NCI-H460 (cell line): Measurements from ENCODE around the gene TBC1D12. TPM values are rescaled to one million over a fixed set of nuclear protein-coding genes. Genes with fewer than 3 reads are reported as not detected.

Experiments used
- DNase-seq: peaks from one replicate; pipeline ENCODE4 v3.0.0-alpha.2; 2016; ENCODE audit warnings: low read depth; ENCODE audit errors: extremely low read depth
- total RNA-seq: library from RNA; depleted of rRNA; stranded (reverse); fragments of >200 nt; shearing (Covaris generic); gene quantifications from 2 replicates; pipeline ENCODE4 v1.2.3, GENCODE V29; 2014

The TBC1D12 gene
- total RNA-seq, 1 experiment from 2014 or later = 13.6 TPM

- DNase-seq = no peak
Measured at GRCh38 chr10:94443047-94443446, 40.7 kb downstream of the TBC1D12 start.

- DNase-seq = no peak
Measured at GRCh38 chr10:94443549-94443948, 41.2 kb downstream of the TBC1D12 start.

GRCh38 chr10:94450782-94451181 lies 48.4 kb downstream of the TBC1D12 start:
- no peak for DNase-seq

DNA sequence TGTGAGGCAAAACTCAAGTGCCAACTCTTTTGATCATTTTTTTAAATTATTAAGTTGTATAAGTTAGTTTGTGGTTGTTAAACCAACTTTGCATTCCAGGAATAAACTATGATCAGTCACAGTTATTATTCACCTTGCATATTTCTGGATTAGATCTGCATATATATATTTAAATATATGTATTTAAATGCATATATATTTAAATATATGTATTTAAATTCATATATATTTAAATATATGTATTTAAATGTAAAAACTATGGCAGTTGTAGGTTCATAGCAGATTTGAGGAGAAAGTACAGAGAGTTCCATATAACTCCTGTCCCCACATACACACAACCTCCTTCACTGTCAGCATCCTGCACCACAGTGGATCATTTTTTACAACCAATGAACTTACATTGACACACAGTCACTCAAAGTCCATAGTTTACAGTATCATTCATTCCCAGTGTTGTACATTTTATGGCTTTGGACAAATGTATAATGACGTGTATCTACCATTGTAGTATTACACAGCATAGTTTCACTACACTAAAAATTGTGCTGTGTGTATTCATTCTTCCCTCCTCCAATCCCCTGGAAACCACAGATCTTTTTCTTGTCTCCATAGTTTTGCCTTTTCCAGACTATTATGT lies 49.7 kb downstream of the TBC1D12 start:
- no peak for DNase-seq

GRCh38 chr10:94456942-94457341 lies 54.6 kb downstream of the TBC1D12 start:
- DNase-seq = no peak

DNA sequence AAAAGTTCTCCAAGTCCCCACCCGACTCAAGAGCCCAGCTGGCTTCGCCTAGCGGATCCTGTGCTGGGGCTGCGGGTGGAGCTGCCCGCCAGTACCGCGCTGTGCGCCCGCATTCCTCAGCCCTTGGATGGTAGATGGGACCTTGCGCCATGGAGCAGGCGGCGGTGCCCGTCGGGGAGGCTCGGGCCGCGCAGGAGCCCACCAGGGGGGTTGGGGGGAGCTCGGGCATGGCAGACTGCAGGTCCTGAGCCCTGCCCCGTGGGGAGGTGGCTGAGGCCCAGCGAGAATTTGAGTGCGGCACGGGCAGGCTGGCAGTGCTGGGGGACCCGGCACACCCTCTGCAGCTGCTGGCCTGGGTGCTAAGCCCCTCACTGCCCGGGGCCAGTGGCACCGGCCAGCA lies 57.0 kb downstream of the TBC1D12 start:
- no peak for DNase-seq

DNA sequence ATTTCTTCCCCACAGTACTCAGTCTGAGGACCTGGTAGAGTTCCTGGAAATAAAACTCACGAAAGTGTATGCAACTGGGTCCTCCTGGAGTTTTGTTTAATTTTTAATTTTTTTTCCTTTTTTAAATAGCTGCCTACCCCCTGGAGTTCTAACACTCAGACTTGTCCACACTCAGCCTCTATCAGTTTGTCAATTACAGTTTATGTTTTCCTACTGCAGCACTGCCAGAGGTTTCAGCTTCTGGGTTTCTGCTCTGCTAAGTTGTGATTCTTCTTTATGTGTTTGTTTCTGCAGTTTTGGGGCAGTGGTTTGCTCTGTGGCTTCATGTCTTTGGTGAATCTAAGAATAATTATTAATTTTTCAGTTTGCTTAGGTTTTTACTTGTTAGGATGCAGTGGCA lies 59.2 kb downstream of the TBC1D12 start:
- DNase-seq = no peak

DNA sequence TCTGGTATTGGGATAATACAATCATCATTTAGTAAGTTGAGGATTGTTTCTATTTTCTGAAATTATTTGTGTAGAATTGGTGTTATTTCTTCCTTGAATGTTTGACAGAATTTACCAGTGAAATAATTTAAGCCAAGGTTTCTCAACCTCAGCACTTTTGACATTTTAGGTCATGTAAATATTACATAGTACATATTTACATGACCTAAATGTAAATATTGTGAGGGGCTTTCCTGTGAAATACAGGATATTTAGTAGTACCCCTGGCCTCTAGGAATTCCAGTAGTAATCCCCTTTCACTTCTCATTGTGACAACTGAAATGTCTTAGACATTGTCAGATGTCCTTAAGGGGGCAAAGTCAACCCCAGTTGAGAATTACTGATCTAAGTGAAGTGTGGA lies 59.8 kb downstream of the TBC1D12 start:
- DNase-seq = no peak

- no peak for DNase-seq
Measured at GRCh38 chr10:94465684-94466083, 63.3 kb downstream of the TBC1D12 start.

- no peak for DNase-seq
Measured at GRCh38 chr10:94481410-94481809, 79.1 kb downstream of the TBC1D12 start.

GRCh38 chr10:94483970-94484369 lies 81.6 kb downstream of the TBC1D12 start:
- no peak for DNase-seq

- no peak for DNase-seq
Measured at GRCh38 chr10:94485094-94485493, 82.8 kb downstream of the TBC1D12 start.

DNA sequence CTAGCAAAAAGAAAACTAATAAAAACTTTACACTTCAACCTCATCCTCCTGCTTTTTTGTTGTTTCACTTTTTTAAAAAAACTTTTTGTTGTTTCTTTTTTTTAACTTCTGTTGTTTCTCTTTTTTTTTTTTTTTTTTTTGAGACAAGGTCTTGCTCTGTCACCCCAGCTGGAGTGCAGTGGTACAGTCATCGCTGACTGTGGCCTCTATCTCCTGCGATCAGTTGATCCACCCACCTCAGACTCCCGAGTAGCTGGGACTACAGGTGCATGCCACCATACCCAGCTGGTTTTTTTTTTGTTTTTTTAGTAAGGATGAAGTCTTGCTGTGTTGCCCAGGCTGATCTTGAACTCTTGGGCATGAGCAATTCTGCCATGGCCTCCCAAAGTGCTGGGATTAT lies 85.2 kb downstream of the TBC1D12 start:
- no peak for DNase-seq

DNA sequence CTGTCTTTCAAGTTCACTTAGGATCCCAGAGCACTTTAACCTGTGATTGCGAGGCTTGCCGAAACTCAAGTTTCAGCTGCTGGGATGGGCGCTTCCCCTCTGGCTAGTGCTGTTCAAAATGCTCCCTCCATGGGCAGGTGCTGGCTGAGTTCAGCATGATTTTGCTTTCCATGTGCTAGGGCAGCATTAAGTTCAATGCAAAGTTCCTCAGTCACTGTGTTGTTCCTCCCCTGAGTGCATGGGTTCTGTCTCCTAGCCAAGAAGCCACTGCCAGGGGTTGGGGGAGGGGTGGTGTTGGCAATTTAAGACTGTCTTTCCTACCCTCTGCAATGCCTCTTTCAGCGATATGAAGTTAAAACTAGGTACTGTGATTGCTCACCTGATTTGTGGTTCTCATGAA lies 86.8 kb downstream of the TBC1D12 start:
- DNase-seq = no peak

- DNase-seq = no peak
Measured at GRCh38 chr10:94489976-94490788, 87.8 kb downstream of the TBC1D12 start.

GRCh38 chr10:94490789-94491039 lies 88.4 kb downstream of the TBC1D12 start:
- no peak for DNase-seq

- no peak for DNase-seq
Measured at GRCh38 chr10:94493463-94493862, 91.1 kb downstream of the TBC1D12 start.

- no peak for DNase-seq
Measured at GRCh38 chr10:94496010-94496409, 93.7 kb downstream of the TBC1D12 start.

- DNase-seq = no peak
Measured at GRCh38 chr10:94496646-94497045, 94.3 kb downstream of the TBC1D12 start.

- peak; percentile 5 for DNase-seq
Measured at GRCh38 chr10:94500063-94500462, 97.7 kb downstream of the TBC1D12 start.

DNA sequence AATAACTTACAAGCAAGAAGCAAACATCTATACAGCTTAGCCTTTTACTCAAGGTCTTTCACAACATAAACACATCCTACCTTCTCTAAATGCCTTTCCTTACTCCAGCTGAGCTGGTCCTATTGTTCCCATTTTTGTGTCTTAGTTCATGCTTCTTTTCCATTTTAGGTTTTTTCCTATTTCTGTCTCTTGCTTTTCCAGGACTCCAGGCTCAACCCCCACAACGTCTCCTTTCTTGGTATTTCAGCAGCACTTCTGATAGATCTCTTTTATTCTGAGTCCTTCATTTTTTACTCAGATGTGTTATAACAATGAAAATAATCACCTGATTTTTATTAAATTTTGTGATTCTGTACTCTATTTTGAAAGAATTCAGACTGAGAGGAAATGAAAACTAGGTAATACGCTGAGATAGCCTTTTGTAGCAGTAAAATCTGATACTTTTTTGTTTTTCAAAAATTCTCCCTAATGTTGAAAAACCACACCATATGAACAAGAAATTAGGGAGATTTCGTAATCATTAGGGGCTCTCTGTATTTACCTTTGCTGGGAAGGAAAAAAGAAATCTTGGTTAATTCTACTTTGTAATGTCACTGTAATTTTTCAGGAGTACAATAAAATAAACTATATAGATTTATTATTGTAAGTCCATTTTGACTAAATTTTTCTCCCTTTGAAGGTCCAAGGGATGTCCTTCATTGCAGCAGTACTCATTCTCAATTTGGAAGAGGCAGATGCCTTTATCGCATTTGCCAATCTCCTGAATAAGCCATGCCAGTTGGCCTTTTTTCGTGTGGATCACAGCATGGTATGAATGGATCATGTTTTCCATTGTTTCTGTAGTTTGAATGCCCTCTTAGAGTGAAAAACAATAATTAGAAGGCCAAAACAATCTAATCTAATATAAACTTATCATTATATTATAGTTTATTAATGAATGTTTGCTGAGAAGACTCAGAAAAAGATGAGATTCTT lies 119.2 kb downstream of the TBC1D12 start:
- no peak for DNase-seq
